AML-193 (cell line): ENCODE data around the gene CFAP97D1.
"Not testable (repeated sequence)": the region's sequence is repeated elsewhere in the genome, so short reads cannot be mapped to it uniquely, and the experiment has no call there.

Experiments
- DNase-seq, 2 experiments: peaks; one replicate each; lab custom pipeline; 2025; lab: John Stamatoyannopoulos, UW

CFAP97D1 gene

DNA sequence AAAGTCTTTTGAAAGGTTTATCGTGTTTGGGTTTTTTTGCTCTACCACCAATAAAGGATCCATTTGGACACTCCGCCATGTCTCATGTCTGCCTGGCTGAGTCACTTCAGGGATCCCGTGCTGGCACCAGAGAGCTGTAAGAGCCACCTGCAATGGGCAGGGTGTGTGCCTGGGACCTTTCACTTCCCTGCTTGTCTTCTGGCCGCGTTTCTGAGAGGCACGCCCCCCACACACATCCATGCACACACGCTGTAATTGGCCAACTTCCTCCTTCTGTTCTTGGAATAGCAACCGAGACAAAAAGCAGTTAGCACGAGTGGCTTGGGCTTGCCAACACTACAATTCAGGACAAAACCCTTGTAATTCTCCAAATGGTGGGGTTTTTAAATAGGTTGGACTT, 11.9 kb upstream of the CFAP97D1 start:
- peak; percentile 94 for DNase-seq

DNA sequence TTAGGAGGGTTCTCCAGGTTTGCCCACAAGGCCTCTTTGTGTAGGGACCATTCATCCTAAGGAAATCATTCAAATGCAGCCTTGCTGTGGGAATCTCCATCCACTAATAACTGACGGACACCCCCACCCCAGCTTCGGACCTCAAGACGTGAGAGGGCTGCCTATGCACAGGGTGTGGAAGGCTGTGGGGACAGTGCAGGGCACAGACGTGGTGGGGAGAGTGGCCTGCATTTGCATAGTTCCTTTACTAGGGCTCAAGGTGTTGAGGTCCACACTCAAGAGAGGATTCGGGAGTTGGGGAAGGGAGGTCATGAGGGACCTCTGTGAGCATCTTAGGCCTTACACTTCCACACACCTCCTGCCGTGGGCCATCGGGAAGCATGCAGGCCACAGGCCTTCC, 11.3 kb upstream of the CFAP97D1 start:
- no peak for DNase-seq

- no peak for DNase-seq
Measured at GRCh38 chr17:43769426-43769825, 10.8 kb upstream of the CFAP97D1 start.

GRCh38 chr17:43769859-43770258, 10.4 kb upstream of the CFAP97D1 start:
- DNase-seq = no peak

- DNase-seq = no peak
Measured at GRCh38 chr17:43770957-43771356, 9.3 kb upstream of the CFAP97D1 start.

GRCh38 chr17:43771463-43771862, 8.8 kb upstream of the CFAP97D1 start:
- no peak for DNase-seq

DNA sequence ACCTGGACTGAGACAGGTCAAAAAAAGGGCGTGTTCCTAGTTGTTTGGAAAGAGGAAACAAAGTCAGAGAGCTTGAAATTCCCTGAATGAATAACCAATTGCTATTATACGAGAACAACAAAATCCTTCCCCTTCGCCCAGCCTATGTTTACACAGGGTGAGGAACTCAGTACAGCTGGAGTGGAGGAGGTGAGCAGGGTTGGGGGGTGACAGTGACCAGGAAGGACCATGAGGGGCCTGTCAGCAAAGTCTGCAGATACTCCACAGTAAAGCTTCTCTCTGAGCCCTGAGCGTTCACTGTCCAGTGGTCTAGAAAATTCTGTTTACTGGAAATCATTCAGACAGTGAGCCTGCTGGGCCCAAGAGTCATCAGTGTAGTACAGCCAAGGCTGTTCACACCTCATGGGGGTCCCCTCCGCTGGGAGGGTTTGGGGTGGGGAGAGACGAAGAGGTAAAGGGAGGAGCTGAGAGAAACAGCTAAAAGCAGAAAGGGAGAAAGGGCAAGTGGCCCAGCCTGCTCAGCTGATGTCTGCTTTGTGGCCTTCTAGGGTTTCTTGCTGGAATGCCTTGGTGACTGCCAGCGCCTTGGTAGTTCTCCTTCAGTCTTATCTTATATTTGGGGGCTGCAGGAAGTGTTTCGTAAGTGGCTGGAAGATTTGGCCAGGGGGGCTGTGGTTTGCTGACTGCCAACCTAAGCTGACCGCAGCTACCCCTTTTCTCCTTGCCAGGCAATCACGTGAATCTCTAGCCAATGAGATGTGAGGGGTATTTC, 7.2 kb upstream of the CFAP97D1 start:
- peak; percentile 99 for DNase-seq

- no peak for DNase-seq
Measured at GRCh38 chr17:43774304-43775250, 5.7 kb upstream of the CFAP97D1 start.

DNA sequence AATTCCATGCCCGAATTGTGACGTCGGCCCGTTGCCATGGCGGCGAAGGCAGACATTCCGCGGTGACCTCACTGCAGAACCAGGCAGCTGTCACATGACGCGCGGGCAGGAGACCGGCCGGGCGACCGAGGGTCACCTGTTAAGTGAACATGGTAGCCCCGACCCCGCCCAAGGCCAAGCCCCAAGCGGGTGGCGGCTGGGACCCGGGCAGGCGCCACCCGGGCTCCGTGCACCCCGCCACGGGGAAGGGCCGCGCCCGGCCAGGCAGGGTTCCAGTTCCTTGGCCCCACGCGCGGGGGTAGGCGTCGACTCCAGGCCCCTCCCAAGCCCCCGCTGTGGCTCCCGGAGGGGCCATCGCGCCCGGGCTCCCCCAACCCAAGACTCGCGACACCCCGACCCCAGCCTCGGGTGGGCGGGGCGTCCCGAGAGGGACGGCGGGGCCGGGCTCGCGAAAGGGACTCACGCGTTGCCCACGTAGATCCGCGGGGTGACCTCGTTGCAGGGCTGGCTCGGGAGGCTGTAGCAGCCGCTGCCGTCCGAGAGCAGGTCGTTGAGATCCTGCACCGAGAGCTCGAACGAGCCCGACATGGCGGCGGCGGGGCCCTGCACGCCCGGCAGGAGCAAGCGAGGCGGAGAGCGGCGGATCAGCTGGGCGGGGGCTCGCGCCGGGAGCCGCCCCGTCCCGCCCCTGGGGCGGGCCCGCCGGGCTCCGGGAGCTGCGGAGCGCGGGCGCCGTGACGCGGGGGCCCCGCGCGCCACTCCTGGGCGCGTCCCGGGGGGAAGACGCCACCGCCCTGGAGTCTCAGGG, 1.7 kb upstream of the CFAP97D1 start, which contains the start of gene DUSP3:
Gene DUSP3, minus strand, starts transcription at position 641 of the 808 bp plus-strand sequence. Its CDS starts 53 bp downstream, at position 588.
- peak; percentile 73 to 78 for DNase-seq

DNA sequence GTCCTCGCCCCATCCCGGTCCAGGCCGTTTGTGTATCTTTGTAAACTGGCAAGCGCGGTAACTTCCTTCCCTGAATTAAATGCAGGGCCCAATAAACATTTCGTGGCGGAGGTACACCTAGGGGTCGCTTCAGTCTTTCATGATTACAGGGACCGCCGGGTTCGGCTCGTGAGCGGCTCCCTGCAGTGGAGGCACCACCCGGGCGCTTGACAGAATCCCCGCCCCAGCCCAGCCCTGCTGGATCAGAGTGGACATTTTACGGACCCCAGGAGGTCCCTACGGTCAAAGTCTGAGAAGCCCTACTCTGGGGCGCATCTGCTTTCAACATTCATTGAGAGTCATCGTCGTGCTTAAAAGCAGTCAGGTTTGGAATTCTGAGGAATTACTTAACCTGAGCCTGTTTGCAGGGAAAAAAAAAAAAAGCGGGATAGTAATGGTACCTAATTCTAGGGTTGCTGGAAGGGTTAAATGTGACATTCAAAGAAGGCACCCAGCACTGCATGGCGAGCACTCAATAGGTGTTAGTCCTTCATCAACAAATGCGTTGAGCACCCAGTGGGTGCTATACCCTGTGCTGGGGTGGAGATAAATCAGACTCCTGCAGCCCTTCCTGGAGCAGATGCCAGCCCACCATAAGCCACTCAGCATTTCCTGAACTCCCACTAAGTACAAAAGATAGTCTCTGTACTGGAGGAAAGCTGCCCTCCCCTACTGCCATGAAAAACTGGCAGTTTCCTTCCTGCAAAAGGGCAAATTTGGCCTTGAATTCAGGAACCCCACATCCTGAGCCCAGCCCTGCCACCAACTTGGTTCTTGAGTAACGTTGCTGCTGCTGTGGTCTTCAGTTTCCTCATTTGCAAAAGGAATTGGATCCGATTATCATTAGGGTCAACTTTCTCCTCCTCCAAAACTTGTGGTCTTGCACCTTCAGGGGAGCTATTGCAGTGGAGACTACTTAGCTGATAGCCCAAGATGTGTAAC, 800 bp upstream of the CFAP97D1 start:
- DNase-seq = peak; percentile 83 to 93

DNA sequence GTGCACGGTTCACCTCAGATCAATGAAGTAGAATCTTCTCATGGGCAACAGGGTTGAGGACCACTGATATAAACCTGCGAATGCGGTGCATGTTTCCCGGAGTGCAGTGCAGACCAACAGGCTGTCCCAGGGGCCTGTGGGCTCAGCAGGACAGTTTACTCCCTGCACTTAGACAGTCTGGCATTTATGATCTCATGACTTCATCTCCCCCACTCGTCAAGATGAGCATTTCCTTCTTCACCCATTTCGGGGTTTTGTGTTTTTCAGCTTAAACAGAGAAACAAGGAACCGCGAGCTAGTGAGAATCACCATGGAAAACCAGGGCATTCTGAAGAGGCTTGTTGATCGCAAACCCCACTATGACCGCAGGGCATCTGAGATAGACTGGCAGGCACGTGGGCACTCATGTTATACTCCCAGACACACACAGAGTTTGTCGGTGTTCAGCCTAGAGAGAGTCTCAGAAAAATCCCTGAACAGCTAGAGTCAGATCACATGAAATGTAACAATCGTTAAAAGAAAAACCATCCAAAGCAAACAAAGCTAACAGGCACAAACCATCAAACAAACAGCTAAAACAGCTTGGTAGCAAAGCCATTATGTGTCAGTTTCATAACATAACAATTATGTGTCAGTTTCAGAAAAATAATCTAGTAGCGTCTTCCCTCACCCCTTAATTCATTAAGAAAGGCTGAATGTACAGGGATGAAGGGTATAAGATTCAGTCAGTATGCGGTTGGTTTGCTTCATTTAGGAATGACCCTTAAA, 2.9 kb downstream of the CFAP97D1 start:
- DNase-seq = no peak

- DNase-seq = no peak
Measured at GRCh38 chr17:43784068-43784467, 3.8 kb downstream of the CFAP97D1 start.

- no peak for DNase-seq
Measured at GRCh38 chr17:43784628-43785101, 4.4 kb downstream of the CFAP97D1 start.

DNA sequence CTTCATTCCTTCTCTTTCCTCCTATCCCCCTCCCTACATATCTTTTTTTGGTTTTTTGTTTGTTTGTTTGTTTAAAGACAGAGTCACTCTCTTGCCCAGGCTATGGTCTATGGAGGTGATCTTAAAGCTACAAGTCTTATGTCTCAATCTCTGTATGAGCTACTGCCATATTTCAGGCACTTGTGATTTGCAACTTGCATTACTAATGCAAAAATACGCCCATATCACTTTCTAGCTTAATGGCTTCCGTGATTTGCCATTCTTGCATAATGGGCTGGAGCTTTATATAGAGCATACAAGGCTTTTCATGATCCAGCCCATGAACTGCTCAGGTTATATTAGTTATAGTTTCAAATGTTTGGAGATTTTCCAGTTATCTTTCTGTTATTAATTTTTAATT, 7.5 kb downstream of the CFAP97D1 start:
- no peak for DNase-seq

DNA sequence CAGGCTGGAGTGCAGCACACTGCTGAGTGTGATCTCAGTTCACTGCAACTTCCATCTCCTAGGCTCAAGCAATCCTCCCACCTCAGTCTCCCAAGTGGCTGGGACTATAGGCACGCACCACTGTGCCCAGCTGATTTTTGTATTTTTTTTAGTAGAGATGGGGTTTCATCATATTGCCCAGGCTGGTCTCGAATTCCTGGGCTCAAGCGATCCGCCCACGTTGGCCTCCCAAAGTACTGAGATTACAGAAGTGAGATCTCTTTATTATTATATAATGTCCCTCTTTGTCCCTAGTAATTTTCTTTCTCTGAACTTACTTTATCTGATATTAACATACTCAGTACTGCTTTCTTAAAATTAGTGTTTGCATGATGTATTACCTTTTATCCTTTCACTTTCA, 8.3 kb downstream of the CFAP97D1 start:
- DNase-seq = no peak

GRCh38 chr17:43789482-43789881, 9.2 kb downstream of the CFAP97D1 start:
- DNase-seq = no peak

DNA sequence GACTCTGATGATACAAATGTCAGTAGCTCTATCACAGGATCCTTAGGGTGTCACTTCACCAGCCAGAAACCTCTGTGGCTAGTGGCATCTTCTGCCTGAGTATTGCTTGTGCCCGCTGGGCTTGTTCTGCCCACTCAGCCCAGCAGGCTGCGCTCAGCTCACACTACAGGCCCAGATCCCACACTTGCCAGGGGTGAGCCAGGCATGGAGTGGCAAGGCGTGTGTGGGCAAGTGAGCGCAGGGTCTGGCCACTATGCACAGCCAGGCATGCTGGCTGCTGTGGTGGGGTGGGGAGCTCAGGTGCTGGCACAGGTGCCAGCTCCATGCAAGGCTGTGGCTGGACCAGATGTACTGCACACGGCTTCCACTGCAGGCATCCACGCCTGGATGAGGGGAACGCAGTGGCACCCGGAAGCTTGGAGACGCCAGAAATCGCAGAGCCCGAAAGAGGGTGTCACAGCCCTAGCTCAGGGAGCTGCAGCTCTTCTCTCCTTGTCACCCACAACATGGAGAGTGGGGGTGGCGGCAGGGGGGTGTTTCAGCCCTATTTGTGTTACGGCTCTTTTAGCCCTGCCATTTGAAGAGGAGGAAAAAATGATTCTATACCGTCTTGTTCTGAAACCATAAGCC, 10.2 kb downstream of the CFAP97D1 start:
- peak; percentile 23 to 28 for DNase-seq

- DNase-seq = peak; percentile 68 to 69
Measured at GRCh38 chr17:43791589-43791988, 11.4 kb downstream of the CFAP97D1 start.

GRCh38 chr17:43792668-43793067, 12.4 kb downstream of the CFAP97D1 start:
- not testable (repeated sequence) for DNase-seq
